ENCODE results near the gene ADRA1B.

Gene ADRA1B

DNA sequence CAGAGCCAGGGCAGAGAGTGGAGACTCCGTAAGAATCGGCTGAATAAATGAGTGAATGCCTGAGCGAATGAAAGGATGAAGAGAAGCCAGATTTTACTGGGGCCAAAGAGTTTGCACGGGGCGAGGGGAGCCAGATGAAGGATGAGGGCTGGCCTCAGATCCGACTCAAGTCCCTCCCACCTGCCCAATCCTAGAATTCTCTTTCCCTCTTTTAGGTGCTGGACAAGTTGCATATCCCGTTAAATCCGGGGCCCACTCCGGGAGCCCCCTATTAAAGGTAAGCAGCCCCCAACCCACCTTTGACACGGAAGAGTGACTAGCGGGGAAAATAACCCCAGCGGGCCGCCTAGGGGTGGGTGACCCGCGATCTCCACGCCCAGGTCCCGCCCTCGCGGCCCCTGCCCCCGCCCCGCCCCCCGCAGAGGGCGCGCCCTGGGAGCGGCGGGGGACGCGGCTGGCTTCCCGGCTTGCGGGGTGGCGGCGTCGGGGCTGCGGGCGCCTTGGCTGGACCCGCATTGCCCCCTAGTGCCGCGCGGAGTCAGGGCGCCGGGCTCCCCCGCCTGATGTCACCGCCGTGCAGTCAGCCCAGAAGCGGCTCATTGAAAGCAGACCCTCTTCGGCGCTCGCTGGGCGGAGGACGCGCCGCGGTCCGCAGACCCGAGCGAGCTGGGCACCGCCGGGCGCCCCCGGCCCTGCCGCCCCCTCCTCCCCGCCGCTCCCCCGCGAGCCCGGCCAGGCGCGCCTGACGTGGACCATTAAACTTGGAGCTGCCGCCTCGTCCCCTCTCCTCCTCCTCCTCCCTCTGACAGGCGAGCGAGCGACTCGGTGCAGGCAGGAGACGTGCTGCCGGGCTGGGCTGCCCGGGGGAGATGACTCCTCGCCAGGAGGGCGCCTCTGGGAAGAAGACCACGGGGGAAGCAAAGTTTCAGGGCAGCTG lies at the start of gene ADRA1B:
Gene ADRA1B (plus strand): TSS at position 579 of the 937 bp plus-strand sequence. CDS start 424 bp downstream, outside the sequence.
- DNase-seq (ENCODE audit: low spot score): no peak

DNA sequence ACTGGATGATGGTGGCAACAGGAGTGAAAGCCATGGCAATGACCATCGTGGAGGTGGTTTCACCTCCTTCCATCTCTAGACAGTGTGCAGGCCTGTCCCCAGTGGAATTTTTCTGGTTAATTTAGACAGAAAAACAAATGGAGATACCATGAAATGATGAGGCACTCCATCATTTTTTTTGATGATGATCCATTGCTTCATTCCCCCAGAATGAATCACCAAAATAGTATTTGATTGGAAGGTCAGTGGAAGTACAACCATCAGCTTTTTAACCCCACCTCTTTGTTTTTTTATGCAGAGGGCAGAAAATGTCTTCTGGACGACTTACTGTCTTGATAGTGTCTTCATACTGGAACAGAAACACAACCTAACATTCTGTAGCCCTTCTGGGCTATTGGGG lies 42.6 kb upstream of the ADRA1B start:
- no peak for DNase-seq (ENCODE audit: low spot score)

DNA sequence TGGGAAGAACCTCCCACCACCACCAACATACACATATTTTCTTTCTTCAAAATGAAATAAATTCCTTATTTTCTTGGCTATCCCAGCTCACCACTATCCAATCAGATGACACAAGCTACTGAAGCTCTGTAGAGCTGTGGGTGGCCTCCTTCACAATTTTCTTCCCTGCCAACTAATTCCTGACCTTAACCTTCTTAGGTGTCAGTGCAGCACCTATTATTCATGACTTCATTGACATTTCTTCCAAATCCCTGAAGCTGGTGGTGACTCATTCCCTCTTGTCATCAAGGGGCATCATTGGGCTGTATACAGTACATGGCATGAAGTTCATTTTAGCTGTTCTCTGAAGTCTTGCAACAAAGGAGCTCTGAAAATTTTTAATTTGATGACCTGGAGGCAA lies 42.0 kb upstream of the ADRA1B start:
- DNase-seq (ENCODE audit: low spot score): no peak

DNA sequence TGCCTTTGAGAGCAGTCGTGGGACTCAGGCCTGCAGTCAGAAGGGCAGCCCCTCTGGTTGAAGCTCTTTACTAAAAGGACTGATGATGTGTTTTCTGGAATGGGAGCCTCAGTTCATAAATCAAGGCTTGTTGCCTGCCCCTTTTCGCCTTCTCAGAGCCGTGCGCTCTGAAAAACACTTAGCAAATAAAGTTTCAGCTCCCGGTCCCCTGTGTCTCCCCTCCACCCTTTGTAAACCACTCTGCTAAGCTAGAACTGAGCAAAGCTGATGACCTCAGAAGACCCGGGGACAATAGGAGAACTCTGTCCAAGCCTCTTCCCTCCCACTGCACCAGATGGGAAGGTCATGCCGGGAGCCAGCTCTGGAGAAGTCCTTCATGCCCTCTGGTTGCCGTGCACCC lies 39.3 kb upstream of the ADRA1B start:
- DNase-seq (ENCODE audit: low spot score): no peak

DNA sequence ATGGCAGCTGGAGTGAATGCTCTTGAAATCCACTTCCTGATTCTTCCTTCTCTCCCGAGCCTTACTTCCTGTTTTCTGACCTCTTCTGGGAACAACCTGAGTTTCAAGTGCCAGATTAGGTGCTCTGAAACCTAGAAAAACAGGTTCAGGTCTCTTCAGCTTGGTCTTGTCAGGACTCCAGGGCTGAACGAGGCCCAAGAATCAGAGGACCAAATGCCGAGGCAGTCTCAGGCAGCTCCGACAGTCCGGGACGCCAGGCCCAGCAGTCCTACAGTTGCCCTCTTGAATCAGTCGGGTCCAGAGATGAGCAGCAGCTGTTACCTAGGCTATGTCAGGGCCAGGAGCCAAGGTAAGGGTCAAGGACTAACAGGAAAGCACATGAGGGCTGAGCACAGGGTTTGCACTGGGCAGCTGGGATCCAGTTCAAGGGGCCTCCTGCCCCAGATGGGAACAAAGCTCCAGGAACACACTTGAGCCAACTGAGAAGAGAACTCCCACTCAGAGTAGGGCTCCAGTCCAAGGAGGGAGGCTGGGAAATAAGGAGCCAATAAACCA lies 38.3 kb upstream of the ADRA1B start:
- no peak for DNase-seq (ENCODE audit: low spot score)

DNA sequence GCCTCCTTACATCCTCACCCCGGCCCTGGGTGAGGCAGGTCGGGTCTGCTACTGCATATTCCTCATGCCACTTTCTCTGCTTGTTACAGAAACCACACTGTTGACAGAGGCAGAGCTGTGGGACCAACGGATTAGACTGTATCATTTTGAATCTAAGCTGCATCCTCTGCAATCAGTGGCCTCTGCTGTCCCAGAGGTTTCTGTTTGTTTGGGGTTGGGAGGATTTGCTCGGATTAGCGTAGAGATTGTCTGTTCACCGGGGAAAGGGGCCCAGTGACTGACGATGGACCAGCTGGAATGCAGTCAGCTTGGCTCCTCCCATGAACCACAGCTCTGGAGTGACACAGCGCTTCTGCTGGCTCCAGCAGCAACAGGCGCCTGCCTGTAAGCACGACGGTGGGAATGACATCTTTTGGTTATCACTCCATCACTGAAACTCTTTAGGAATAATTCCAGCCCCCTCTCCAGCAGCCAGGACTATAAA lies 37.3 kb upstream of the ADRA1B start:
- peak; percentile 2 for DNase-seq (ENCODE audit: low spot score)

DNA sequence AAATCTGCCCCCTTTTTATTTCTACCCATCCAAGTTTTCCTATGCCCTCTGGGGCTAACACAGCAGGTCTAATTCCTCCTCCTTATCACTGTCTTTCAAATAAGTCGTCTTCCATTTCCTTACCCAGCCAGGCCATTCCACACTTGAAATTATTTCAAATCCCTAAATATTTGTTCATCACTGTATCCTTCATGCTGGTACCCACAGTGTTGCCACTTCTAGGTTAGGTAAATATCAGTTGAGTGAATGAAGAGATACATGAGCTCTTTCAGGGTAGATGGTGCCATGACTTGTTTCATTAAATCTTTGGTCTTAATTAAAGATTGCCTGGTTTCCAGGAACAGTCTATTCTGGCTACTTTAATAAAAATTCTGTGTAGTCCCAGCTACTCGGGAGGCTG lies 35.6 kb upstream of the ADRA1B start:
- no peak for DNase-seq (ENCODE audit: low spot score)

DNA sequence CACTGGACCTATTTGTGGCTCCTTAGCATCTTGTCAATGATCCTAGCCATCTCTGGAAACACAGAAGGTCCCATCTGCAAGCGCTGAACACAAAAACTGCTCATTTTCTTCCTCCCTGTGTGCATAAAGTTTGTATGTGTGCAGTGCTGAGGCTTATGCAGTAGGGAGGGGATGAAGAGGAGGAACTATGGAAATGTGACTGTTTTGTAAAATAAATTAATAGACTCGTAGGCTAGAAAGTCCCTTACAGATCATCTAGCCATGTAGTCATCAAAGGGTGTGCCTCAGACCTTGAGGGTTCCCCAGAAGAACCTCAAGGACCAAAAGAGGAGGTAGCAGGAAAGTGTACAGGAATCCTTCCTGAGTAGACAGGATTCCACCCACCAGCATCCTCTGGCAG lies 34.3 kb upstream of the ADRA1B start:
- no peak for DNase-seq (ENCODE audit: low spot score)

DNA sequence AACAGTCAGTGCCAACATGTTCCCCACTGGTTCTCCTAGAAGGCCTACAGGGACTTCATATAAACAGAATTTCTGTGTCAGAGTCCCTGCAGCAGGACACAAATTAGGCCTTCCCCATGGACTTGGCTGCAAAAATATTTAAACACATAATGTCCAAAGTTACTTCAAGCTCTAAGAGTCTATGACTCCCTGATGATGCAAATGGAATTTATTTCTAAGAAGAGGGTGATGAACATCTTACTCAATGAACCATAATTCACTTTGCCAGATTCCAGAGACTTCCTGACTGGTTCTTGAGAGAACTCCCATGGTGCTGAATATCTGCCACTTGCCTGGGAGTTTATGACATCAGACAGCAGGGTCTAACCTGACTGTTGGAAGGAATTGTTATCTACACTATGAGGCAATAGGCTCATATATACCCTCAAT lies 32.7 kb upstream of the ADRA1B start:
- DNase-seq (ENCODE audit: low spot score): no peak

DNA sequence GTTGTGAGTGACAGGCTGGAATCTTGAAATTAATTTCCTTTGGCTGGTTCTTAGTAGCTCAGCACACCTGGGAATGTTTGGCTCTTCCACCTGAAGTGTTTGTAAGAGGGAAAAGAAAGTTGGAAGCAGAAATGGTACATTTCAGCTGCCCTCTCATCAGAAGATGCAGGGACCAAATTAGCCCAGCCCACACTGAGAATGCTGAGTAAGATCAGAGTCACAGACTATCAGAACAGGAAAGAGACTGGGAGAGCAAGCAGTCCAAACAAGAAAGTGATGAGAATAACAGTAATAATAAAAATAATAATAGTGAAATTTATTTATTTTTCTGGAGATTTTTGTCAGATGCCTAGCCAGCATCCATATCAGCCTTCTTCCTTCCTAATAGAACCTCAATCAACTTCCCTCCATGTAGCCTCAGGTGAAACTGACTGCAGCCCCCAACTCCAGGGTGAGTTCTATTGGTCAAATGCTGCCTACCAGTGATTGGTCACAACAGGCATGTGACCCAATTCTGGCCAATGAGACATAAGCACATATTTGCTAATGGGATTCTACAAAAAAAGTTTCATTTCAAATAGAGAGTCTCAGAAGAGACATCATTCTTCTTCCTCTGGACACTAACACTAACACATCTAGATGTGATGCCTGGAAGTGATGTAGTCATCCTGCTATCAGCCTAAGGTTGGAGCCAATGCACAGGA lies 31.2 kb upstream of the ADRA1B start:
- no peak for DNase-seq (ENCODE audit: low spot score)

DNA sequence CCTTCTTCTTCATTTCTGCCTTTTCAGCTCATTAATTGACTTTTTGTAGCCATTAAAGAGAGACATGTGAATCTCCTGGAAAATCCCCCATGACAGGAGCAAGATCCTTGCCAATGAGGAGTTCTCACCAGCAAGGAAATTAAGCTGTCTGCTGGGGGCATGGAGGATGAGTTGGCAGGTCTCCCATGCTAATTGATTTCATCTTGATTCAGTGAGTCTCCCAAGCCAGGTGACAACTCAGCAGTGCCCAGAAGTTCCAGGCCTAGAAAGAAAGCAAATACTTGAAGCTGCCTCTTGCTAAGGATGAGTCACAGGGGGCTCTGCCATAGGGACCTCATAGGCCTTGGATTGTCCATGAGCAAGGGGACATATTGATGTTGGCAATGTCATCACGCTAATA lies 30.0 kb upstream of the ADRA1B start:
- no peak for DNase-seq (ENCODE audit: low spot score)

DNA sequence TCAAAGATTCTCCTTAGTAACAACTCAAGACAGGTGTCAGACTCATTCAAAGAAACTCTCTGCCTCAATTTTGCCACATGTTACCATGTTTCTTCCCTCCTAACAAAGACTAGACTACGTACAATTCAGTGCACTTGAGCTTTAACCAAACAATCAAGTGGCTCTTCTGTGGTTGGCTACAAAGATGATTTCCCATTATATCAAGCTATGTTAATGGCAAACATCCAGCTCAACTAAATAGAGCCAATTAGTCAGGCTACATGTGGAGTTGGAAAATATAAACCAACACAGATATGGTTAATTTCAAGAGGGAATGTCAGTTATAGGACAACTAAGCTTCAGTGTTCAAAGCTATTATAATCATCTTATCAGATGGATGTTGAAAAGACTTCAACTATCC lies 29.2 kb upstream of the ADRA1B start:
- no peak for DNase-seq (ENCODE audit: low spot score)

DNA sequence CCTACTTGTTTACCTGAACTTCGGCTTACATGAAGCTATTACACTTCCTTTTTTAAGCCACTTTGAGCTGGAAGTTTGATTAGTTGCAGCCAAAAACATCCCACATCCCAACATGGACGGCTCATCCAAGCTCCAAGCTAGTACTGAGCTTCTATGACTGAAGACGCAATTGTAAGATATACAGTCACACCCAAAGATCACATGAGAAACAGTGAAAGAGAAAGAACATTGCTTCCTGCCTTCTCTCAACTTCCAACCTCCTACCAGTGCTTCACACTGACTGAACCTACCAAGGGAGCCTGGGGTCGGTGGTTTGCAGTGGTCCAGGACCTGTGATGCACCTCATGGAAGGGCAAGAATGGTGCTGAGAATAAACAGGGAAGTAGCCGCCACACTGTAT lies 27.4 kb upstream of the ADRA1B start:
- DNase-seq (ENCODE audit: low spot score): no peak

DNA sequence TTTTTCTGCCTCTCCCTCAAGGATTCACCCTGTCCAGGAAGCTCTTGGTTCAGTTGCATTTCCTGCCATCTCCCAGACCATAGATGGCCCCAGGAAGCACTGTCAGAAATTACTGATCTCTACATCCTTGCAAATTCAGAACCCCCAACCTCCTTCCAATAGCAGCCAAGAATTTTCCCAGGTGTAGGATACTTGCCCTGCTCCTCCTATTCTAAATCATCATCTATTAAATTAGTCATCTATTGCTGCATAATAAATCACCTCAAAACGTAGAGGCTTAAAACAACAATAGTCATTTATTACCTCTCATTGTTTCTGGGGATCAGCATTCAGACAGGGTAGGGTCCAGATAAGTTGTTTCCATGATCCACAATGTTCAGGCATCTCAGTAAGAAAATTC lies 26.1 kb upstream of the ADRA1B start:
- DNase-seq (ENCODE audit: low spot score): no peak

DNA sequence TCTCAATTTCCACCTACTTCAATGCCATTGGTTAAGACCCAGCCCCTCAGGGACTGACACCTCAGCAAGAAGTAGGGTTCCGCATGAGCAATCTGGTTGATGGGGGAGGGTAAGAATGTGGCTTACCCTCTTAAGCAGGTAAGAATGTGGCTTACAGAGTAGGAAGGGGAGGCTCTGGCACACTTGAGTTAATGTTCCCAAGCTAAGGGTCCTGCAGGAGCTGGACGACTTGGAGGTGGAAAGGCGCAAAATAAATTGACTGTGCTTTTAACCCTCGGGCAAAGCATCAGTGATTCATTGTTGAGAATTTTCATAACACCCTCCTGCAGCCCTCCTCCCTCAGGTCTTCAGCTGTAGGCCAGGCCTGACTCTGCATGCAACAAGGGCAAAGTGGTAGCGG lies 24.9 kb upstream of the ADRA1B start:
- no peak for DNase-seq (ENCODE audit: low spot score)

DNA sequence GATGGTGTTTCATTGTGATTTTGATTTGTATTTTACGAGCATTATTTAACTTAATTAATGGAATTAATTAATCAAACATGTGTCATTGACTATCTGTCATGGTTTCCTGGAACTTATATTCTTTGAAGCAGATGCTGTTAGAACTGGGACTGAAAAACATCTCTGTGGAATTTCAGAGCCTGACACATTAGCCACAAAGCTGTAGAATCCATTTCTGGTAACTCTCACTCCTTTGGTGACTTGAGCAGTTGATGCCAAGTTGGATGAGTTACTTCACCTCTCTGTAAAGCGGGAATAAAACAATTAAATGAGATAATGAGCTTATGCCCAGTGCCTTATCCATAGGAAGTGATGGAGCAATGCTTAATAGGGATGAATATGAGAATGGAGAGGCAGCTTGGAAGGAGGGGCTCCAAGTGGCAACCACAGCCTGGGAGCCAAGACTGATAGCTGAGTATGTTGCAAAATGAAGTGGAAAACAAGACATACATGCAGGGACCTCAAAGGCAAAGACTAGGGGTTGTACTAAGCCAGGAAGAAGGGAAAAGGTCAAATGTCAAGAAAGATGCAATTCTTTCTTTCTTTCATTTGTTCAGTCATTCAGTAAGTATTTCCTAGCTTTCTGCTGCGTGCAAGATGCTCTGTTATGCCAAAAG lies 23.1 kb upstream of the ADRA1B start:
- DNase-seq (ENCODE audit: low spot score): no peak

DNA sequence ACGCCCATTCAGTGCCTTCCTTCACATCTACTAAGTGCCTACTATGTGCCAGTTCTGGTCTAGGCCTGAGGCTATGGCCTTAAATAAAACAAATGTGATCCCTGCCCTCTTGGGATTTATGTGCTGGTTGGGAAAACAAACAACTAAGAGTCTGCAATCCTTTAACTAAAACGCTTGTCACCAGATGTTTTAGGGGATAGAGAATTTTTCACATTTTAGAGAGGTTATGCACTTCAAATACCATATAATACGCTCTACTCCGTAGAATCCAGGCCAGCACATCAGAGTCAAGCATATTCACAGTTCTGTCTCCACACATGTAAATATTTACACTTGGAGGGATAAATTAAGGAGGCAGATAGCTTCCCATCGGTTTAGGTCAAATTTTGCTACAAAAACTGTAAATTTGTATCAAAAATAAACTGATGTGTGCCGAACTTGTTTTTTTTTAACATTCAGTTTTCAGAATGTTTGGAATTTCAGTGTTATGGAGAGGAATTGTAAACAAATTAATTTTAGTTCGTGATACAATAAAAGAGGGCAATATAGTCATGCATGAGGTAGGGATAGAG lies 22.0 kb upstream of the ADRA1B start:
- DNase-seq (ENCODE audit: low spot score): no peak

DNA sequence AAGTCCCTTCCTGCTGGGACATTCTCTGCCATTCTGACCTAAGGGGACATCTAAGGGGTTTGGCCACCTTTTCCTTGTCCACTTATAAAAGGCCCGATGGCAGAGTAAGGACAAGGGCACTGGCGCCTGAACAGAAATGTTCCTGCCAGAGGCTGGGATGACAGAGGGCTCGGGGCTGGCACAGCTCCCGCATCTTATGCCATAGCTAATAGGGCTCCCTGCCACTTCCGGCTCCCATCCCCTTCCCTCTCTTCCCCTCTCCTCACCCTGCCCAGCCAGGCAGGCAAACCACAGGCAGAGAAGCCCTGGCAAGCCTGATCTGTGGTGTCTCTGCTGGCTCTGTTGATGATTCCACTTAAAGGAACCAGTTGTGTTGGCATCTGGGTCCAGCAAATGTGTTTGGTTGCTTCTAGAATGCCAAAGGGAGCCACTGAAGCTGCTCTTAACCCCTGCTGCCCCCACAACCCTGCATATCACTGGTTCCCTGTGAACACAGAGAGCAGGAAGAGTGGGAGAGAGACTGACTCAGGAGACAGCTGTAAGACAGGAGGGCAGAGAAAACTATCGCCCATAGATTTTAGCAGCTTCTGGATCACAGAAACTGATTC lies 18.4 kb upstream of the ADRA1B start:
- no peak for DNase-seq (ENCODE audit: low spot score)

DNA sequence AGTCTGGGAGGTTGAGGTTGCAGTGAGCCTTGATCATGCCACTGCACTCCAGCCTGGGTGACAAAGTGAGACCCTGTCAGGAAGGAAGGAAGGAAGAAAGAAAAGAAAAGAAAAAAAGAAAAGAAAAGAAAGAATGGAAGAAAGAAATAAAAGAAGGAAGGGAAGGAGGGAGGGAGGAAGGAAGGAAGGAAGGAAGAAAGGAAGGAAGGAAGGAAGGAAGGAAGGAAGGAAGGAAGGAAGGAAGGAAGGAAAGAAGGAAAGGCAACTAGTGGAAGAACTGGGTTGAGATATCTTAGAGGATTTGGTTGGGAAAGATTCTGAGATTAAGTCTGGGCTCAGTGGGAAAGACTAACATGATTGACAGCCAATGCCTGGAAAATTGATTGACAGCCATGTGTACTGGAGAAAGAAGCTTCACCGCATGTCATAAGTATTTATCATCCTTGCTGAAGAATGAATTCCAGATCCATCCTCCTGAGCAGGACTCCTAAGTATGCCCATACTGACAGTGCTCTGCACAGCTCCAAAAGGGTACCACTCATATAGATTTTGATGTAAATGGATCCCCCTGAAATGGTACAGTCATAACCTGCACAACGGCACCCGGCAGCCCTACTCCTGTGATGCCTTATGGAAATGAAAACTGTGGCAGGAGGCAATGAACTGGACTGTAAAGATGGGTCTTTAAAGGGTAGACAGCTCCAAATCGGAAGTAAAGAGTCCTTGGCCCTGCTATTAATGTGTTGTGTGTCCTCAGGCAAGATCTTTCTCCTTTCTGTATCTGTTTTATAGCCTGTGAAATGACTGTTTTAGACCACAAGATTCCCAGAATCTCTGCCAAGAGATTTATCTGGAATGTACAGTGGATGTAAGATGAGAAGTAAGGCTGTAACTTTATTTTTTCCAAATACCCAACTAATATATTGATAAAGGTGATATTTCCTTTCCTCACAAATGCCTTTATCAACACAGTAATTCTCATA lies 16.9 kb upstream of the ADRA1B start:
- DNase-seq (ENCODE audit: low spot score): no peak

DNA sequence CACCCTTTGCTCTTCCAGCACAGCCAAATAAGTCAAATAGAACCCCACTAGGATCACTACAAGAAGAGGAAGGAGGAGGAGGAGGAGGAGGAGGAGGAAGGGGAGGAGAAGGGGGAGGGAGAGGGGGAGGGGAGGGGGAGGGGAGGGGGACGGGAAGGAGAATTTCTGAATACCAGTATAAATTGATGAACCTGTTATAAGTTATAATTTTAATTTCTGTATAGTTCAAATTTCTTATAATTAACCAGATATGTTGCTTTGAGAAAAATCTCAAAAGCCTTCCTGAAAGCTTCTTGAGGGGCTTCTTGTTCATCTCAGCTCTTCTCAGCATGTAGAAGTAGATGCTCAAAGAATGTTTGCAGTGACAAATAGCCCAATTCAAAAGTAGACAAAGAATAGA lies 15.0 kb upstream of the ADRA1B start:
- no peak for DNase-seq (ENCODE audit: low spot score)

Data from COLO829 (cell line).